Measurements from ENCODE around the gene GALNTL6.

The GALNTL6 gene

GRCh38 chr4:172055498-172055897, 242.3 kb downstream of the GALNTL6 start:
- TF ChIP-seq, protein P1, sequence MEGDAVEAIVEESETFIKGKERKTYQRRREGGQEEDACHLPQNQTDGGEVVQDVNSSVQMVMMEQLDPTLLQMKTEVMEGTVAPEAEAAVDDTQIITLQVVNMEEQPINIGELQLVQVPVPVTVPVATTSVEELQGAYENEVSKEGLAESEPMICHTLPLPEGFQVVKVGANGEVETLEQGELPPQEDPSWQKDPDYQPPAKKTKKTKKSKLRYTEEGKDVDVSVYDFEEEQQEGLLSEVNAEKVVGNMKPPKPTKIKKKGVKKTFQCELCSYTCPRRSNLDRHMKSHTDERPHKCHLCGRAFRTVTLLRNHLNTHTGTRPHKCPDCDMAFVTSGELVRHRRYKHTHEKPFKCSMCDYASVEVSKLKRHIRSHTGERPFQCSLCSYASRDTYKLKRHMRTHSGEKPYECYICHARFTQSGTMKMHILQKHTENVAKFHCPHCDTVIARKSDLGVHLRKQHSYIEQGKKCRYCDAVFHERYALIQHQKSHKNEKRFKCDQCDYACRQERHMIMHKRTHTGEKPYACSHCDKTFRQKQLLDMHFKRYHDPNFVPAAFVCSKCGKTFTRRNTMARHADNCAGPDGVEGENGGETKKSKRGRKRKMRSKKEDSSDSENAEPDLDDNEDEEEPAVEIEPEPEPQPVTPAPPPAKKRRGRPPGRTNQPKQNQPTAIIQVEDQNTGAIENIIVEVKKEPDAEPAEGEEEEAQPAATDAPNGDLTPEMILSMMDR (IDR thresholded peaks at IDR 0.05; ENCODE audit: control insufficient read depth, insufficient read depth, low read depth, low read length, missing control alignments): no peak
- DNase-seq (ENCODE audit: low read depth): no peak
- no peak overlapping the region for H3K4me3 ChIP-seq (ENCODE audit: control insufficient read depth, low read depth, low read length)

DNA sequence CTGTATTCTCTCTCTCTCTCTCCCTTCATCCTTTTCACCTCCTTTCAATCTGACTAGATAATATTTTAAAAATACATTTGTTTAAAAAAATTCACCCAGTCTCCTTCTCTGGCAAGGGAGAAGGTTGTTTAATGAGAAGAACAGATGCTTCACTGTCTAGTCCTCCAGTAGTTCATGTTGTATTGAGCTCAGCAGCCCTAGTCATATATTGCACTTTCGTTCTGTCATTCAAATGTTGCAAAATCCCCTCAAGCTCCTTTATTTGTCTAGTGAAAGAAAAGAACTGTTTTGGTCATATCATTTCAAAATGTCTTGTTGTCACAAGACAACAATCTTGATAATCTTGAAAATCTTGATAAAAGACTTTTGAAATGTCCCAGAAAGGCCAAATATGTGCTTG, 248.0 kb downstream of the GALNTL6 start:
- no peak for DNase-seq (ENCODE audit: low read depth)
- H3K4me3 ChIP-seq (ENCODE audit: control insufficient read depth, low read depth, low read length): no peak overlapping the region
- TF ChIP-seq, protein P1 (IDR thresholded peaks at IDR 0.05; ENCODE audit: control insufficient read depth, insufficient read depth, low read depth, low read length, missing control alignments): no peak

GRCh38 chr4:172068506-172068905, 255.3 kb downstream of the GALNTL6 start:
- no peak overlapping the region for H3K4me3 ChIP-seq (ENCODE audit: control insufficient read depth, low read depth, low read length)
- DNase-seq (ENCODE audit: low read depth): no peak
- TF ChIP-seq, protein P1 (IDR thresholded peaks at IDR 0.05; ENCODE audit: control insufficient read depth, insufficient read depth, low read depth, low read length, missing control alignments): no peak

DNA sequence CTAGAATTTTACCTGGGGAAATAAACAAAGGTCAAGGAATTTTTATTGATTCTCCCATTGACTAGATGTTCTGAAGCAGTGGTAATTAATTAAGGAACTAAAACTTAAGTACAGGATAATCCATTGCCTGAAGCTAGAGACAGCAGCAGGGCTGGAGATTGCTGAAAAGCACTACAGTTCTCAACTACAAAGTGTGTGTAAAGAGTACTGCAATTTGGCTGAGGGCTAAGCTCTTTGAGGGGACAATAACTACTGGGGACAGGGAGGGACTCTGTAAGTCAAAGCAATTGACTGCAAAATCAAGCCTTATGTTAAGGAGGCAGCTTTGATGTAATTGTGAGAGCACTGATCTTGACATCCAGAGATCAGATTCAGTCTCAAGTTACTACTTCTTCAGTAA, 260.4 kb downstream of the GALNTL6 start:
- H3K4me3 ChIP-seq (ENCODE audit: control insufficient read depth, low read depth, low read length): no peak overlapping the region
- TF ChIP-seq, protein P1 (IDR thresholded peaks at IDR 0.05; ENCODE audit: control insufficient read depth, insufficient read depth, low read depth, low read length, missing control alignments): no peak
- DNase-seq (ENCODE audit: low read depth): no peak

- TF ChIP-seq, protein P1 (IDR thresholded peaks at IDR 0.05; ENCODE audit: control insufficient read depth, insufficient read depth, low read depth, low read length, missing control alignments): no peak
- H3K4me3 ChIP-seq (ENCODE audit: control insufficient read depth, low read depth, low read length): no peak overlapping the region
- DNase-seq (ENCODE audit: low read depth): no peak
Measured at GRCh38 chr4:172083272-172083671, 270.1 kb downstream of the GALNTL6 start.

DNA sequence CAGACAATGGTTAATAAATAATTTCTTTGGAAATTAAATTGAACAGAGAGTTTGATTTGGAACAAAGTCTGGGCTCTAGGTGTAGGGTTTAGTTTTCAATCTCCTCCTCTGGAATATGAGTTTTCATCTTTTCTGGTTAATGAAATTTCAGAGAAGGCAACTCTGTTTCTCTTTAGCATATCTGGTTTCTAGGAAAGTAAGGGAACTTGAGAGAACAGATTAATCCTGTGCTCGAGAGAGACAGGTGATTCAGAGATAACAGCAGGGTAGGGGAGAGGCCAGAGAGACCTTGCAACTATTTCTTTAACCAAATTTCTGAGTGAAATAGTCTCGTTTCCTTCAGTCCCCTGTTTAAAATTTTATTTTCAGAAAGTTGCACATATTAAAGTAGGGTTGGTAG, 275.4 kb downstream of the GALNTL6 start:
- TF ChIP-seq, protein P1 (IDR thresholded peaks at IDR 0.05; ENCODE audit: control insufficient read depth, insufficient read depth, low read depth, low read length, missing control alignments): no peak
- DNase-seq (ENCODE audit: low read depth): no peak
- H3K4me3 ChIP-seq (ENCODE audit: control insufficient read depth, low read depth, low read length): no peak overlapping the region

- TF ChIP-seq, protein P1 (IDR thresholded peaks at IDR 0.05; ENCODE audit: control insufficient read depth, insufficient read depth, low read depth, low read length, missing control alignments): no peak
- no peak overlapping the region for H3K4me3 ChIP-seq (ENCODE audit: control insufficient read depth, low read depth, low read length)
- DNase-seq (ENCODE audit: low read depth): no peak
Measured at GRCh38 chr4:172095161-172095560, 282.0 kb downstream of the GALNTL6 start.
